Activated T-cell treated with anti-CD3 and anti-CD28 coated beads, Interleukin-2, amount 50 U/mL, for 24 hours (primary cell): ENCODE data around the gene IKZF2.

ENCODE experiments used
- DNase-seq: peaks from one replicate; pipeline ENCODE4 v3.0.0-alpha.2; 2020
- H3K27ac Mint-ChIP-seq: 2 replicates; pipeline ENCODE4 v1.8.0; 2020; ENCODE audit warnings: mild to moderate bottlenecking, mixed read lengths
- H3K27me3 Mint-ChIP-seq: 2 replicates; pipeline ENCODE4 v1.8.0; 2020; ENCODE audit warnings: mixed read lengths
- H3K36me3 Mint-ChIP-seq: 2 replicates; pipeline ENCODE4 v1.8.0; 2020; ENCODE audit warnings: low read depth, mixed read lengths
- H3K4me1 Mint-ChIP-seq: 2 replicates; pipeline ENCODE4 v1.8.0; 2020; ENCODE audit warnings: low read depth, mixed read lengths
- H3K4me3 Mint-ChIP-seq: 2 replicates; pipeline ENCODE4 v1.8.0; 2020; ENCODE audit warnings: mild to moderate bottlenecking, moderate library complexity, mixed read lengths
- H3K9me3 Mint-ChIP-seq: 2 replicates; pipeline ENCODE4 v1.8.0; 2020; ENCODE audit warnings: mixed read lengths

The IKZF2 gene

DNA sequence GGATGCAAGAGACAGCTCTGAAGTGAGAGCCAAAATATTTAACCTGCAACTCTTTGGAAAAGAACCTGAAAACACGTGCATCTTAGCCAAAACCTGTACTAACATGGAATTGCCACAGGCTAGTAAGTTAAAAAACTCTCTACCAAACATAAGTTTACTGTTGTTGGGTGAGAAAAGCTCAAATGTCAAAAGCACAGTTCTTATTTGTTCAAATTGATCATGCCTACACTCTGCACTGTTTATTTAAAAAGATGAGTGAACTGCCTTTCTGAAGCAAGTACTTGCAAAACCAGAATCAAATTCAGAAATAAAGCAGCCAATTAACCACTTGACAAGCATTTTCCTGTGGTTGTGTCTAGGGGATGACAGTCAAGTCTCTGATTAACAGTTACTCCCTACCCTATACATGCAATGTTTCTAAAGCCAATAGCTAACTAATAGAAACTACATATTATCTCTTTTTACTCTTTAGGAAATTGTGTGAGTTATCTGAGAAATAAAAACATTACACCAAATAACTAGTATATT, 5.6 kb downstream of the IKZF2 start:
- Mint-ChIP-seq H3K4me1 (peaks cover 28% of the 10 kb centered on the region), H3K27ac (peak overlapping the region; percentile 69), H3K36me3 (no peaks in the 10 kb centered on the region), H3K4me3 (peak overlapping the region; percentile 67), H3K9me3 (no peaks in the 10 kb centered on the region), H3K27me3 (peaks cover 26% of the 10 kb centered on the region)
- no peak for DNase-seq

DNA sequence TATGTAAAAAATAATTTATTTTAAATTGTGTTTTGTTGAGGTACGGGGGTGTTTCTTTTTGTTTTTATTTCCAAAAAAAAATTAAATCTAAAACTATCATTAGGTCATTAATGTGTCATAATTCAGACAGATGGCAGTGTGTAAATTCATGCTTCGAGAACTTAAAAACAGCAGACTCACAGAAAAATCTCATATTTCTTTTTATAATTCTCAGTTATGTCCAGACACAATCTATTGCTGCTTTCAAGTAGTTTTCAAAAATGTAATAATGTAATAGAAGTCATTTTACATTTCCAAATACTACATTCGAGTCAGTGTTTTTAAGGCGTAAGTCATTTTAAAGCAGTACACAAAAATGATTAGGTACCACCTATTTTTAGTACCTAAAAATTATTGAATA, 14.3 kb downstream of the IKZF2 start:
- H3K4me1 Mint-ChIP-seq: peaks cover 1% of the 10 kb centered on the region

DNA sequence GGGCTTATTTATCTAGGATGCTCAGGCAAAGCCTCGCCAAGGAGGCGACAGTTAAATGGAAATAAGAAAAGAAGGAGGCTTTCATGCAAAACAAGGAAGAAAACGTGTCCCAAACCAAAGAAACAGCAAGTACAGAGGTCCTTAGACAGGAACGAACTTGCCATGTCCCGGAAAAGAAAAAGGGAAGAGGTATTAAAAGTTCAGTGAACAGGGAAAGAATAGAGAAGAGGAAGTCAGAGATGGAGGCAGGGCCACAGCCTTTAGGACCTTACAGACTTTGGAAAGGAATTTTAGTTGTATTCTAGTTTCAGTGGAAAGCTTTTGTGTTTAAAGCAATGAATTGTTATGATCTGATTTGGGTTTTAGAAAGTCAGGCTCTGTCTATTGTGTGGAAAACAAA, 22.1 kb downstream of the IKZF2 start:
- H3K4me1 Mint-ChIP-seq: peaks cover 16% of the 10 kb centered on the region
- no peak for DNase-seq
- no peaks in the 10 kb centered on the region for H3K27me3 Mint-ChIP-seq
- H3K36me3 Mint-ChIP-seq: no peaks in the 10 kb centered on the region
- peak overlapping the region; percentile 34 for H3K27ac Mint-ChIP-seq
- H3K9me3 Mint-ChIP-seq: no peaks in the 10 kb centered on the region
- no peak overlapping the region for H3K4me3 Mint-ChIP-seq

More for the DNA sequence above, 14.3 kb downstream of the IKZF2 start:
- Mint-ChIP-seq H3K36me3 (no peaks in the 10 kb centered on the region), H3K27me3 (no peaks in the 10 kb centered on the region), H3K9me3 (no peaks in the 10 kb centered on the region), H3K27ac (no peak overlapping the region), H3K4me3 (no peak overlapping the region)
- DNase-seq: no peak

DNA sequence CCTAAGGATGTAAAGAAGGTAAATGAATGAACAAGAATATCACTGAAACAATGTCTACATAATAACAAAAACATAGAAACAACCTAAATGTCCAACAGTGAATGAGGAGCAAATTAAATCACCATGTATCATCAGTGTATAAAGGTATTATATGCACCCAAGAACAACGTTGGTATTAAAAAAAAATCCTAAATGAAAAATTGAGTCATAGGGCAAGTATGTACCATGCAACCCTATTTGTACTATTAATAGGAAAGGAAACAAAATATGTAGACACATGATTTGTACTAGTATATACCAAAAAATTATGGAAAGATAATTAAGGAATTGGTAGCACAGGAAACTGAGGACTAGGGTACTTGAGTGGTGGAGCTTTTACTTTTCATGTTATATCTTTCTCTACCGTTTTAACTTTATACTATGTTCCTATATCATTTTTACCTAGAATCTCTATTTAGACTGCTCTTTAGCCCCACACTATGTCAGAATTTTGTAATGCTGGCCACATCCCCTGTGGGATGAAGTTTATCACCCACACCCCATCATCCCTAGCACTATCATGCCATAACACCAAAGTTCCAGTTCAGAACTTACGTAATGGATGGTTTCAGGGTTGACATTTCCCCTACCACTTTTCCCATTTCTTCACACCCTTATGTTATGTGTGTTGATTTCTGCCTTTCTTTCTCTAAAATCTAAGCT, 25.6 kb downstream of the IKZF2 start:
- no peaks in the 10 kb centered on the region for H3K9me3 Mint-ChIP-seq
- H3K36me3 Mint-ChIP-seq: no peaks in the 10 kb centered on the region
- no peaks in the 10 kb centered on the region for H3K27me3 Mint-ChIP-seq
- H3K27ac Mint-ChIP-seq: peak overlapping the region; percentile 53
- no peak for DNase-seq
- H3K4me1 Mint-ChIP-seq: peaks cover 29% of the 10 kb centered on the region
- H3K4me3 Mint-ChIP-seq: no peak overlapping the region

DNA sequence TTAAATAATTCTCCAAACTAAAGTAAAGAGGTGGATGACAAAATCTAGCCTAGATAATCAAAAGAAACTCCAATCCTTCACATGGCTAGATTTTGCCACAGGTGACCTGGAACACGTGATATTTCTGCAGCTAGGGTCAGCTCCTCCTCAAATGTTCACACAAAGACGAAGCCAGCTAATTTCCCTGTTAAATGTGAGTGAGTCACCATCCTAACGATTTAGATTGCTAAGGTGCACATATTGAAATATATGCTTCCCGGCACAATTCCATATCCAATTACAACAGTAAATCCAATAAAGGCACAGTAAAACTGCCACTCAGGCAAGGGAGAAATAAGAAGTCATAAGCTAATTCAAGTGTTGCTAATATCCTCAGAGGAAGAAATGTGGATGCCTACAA, 28.7 kb downstream of the IKZF2 start:
- no peak overlapping the region for H3K4me3 Mint-ChIP-seq
- H3K4me1 Mint-ChIP-seq: peaks cover 50% of the 10 kb centered on the region
- no peaks in the 10 kb centered on the region for H3K36me3 Mint-ChIP-seq
- H3K27ac Mint-ChIP-seq: peak overlapping the region; percentile 9
- no peaks in the 10 kb centered on the region for H3K9me3 Mint-ChIP-seq
- H3K27me3 Mint-ChIP-seq: no peaks in the 10 kb centered on the region
- DNase-seq: no peak

DNA sequence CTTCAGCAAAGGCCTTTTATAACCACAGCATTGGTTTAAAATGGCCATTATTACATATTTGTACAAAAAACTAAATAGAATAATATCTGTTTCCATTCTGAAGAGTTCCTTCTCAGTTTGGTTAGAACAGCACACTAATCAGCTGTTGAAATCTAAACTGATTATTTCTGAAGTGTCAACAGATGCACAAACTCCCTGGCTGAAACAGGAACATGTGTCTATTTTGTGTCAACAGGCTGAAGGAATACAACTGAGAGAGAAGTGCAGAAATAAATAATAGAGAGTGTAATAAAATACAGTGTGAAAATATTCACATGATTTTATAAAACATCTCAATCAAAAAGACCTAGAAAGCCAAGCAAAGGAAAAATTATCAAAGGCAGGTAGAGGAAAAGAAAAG, 29.7 kb downstream of the IKZF2 start:
- H3K27ac Mint-ChIP-seq: no peak overlapping the region
- DNase-seq: no peak
- no peak overlapping the region for H3K4me3 Mint-ChIP-seq
- H3K27me3 Mint-ChIP-seq: no peaks in the 10 kb centered on the region
- no peaks in the 10 kb centered on the region for H3K36me3 Mint-ChIP-seq
- peaks cover 56% of the 10 kb centered on the region for H3K4me1 Mint-ChIP-seq
- H3K9me3 Mint-ChIP-seq: no peaks in the 10 kb centered on the region

DNA sequence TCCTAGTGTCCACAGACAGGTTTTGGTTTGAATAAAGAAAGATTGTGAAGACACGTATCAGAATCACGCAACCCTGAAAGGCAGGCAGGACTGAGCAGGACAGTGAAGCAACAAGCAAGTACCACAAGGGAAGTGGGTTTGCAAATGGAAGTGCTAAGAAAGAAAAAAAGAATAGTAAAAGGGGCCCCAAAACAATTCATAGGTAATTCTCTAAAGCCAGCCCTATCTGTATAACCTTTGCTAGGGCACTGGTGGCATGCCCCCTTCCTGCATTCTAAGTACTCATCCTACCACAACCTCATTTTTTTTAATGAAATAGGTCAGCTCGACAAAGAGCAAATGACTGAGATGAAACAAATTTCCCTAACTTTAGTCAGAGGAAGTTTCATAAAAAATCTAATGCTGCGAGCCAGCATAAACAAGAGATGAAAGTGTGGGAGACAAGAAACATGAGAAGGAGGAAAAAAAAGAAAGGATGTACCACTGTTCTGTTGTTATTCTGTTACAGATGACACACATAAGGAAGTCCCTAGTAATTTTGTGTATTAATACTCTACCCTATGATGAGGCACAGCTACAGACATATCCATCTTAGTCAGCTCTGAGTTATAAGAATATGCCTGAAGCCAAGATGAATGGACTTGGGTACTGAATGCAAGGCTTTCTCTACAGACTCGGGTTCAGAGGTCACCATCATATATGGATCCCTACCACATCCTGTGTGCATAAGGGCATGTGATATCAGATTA, 32.2 kb downstream of the IKZF2 start:
- Mint-ChIP-seq H3K4me1 (peaks cover 49% of the 10 kb centered on the region), H3K27me3 (no peaks in the 10 kb centered on the region), H3K4me3 (peak overlapping the region; percentile 35), H3K9me3 (no peaks in the 10 kb centered on the region), H3K36me3 (no peaks in the 10 kb centered on the region), H3K27ac (peak overlapping the region; percentile 91)
- no peak for DNase-seq

DNA sequence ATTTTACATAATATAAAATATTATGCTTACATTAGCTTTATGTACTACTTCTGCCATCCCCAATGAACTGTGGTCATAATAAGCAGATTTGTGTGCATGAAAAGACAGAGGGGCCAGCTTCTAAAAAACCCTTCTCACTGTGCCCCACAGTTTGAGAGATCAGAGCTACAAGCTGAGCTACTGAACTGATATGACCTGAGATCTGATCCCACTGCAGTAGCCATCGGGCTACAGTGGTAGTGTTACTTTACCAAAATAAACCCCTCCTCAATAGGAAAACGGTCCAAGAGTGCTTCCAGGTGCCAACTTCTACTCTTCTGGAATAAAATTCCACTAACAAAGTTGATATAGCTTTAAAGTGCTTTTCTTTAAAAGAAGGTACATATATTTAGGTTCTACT, 43.1 kb downstream of the IKZF2 start:
- DNase-seq: no peak
- Mint-ChIP-seq H3K27ac (no peak overlapping the region), H3K4me1 (peaks cover 22% of the 10 kb centered on the region), H3K4me3 (no peak overlapping the region), H3K36me3 (no peaks in the 10 kb centered on the region), H3K27me3 (no peaks in the 10 kb centered on the region), H3K9me3 (no peaks in the 10 kb centered on the region)

DNA sequence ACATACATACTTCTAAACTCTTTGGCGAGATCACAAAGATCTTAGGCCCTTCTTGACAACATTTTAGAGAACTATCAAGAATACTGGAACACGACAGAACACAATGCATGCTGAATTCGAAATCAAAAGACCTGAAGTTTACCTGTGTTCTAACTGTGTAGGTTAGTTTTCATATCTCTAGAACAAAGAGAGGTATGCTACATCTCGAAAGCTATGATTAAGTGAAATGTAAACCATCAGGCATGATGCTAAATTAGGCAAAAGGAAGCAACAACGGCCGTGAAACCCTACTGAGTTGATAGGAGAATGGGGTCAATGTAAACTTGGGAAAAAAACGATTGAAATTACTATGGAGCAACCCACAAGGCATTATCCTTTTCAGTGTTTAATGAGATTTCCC, 43.7 kb downstream of the IKZF2 start:
- Mint-ChIP-seq H3K36me3 (no peaks in the 10 kb centered on the region), H3K9me3 (no peaks in the 10 kb centered on the region), H3K4me1 (peaks cover 21% of the 10 kb centered on the region), H3K27ac (peak overlapping the region; percentile 46), H3K4me3 (peak overlapping the region; percentile 24), H3K27me3 (no peaks in the 10 kb centered on the region)
- DNase-seq: no peak

DNA sequence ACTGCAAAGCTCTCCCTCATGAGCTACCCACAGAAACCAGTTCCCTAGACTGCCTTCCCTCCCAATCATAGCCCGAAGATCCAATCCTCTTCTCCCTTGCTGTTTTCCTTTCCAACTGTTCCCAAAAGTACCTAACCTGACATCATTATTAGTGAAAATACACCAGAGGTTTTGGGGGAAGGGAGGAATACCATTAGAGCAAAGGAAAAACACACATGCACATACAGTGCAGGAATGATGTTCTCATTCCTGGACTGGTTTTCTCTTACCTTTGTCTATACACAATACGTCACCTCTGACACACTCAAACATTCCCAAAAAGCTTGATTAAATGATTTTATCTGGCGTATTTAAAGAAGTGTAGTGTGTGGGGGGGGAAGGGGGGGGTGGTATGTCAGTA, 46.2 kb downstream of the IKZF2 start:
- H3K36me3 Mint-ChIP-seq: no peaks in the 10 kb centered on the region
- no peaks in the 10 kb centered on the region for H3K9me3 Mint-ChIP-seq
- peaks cover 32% of the 10 kb centered on the region for H3K4me1 Mint-ChIP-seq
- H3K27ac Mint-ChIP-seq: peak overlapping the region; percentile 2
- H3K27me3 Mint-ChIP-seq: no peaks in the 10 kb centered on the region
- H3K4me3 Mint-ChIP-seq: no peak overlapping the region
- DNase-seq: no peak

DNA sequence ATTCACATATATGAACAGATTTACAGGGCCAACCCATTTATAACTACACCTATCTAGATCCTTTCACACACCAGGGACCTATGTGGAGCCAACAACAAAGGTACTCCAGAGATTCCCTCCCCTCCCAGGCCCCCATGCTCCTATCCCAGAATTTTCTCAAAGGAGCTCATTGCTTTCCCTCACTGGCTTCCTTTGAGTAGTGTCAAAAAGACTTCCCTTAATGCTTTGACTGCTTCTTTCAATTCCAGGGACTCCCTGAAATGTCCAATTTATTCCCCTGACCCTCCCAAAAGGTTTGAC, 46.6 kb downstream of the IKZF2 start:
- H3K27ac Mint-ChIP-seq: peak overlapping the region; percentile 2
- no peaks in the 10 kb centered on the region for H3K27me3 Mint-ChIP-seq
- peaks cover 32% of the 10 kb centered on the region for H3K4me1 Mint-ChIP-seq
- DNase-seq: no peak
- H3K36me3 Mint-ChIP-seq: no peaks in the 10 kb centered on the region
- no peak overlapping the region for H3K4me3 Mint-ChIP-seq
- H3K9me3 Mint-ChIP-seq: no peaks in the 10 kb centered on the region

DNA sequence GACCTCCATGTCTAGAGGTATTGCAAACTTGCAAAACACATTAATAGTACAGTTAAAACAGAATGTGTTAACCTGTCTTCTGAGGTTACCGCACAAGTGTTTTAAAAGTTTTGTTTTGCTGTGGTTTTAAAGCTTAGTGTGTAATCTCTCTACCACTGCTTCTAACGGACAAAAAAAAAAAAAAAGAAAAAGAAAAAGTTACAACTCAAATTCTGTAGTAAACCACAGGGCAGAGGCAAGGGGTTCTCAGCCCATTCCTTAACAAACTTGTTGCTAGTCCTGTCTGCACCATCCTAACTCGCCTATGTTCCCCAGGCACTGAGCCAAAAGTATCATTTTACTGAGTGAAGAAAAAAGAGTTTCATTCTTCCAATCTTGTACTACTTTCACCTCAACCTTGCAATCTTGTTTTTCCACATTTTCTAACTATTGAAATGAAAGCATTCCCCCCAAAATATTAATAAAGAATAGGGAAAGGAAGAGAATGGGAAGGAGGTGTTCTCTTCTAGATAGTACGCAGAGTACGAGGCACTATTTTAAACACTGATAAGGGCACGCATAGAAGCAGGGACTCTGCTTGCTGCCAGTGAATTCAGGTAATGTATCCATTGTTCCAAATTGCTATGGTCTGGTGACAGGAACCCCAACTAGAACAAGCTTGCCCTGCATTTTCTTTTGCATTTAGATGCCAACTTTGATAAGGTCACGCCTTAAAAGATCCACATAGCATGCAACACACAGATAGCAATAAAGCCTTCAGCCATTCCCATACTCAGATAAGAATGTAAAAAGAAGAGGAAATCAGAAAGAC, 47.1 kb downstream of the IKZF2 start:
- H3K27ac Mint-ChIP-seq: peak overlapping the region; percentile 2
- no peaks in the 10 kb centered on the region for H3K27me3 Mint-ChIP-seq
- H3K4me1 Mint-ChIP-seq: peaks cover 34% of the 10 kb centered on the region
- H3K9me3 Mint-ChIP-seq: no peaks in the 10 kb centered on the region
- no peak for DNase-seq
- peak overlapping the region; percentile 63 for H3K4me3 Mint-ChIP-seq
- H3K36me3 Mint-ChIP-seq: no peaks in the 10 kb centered on the region

DNA sequence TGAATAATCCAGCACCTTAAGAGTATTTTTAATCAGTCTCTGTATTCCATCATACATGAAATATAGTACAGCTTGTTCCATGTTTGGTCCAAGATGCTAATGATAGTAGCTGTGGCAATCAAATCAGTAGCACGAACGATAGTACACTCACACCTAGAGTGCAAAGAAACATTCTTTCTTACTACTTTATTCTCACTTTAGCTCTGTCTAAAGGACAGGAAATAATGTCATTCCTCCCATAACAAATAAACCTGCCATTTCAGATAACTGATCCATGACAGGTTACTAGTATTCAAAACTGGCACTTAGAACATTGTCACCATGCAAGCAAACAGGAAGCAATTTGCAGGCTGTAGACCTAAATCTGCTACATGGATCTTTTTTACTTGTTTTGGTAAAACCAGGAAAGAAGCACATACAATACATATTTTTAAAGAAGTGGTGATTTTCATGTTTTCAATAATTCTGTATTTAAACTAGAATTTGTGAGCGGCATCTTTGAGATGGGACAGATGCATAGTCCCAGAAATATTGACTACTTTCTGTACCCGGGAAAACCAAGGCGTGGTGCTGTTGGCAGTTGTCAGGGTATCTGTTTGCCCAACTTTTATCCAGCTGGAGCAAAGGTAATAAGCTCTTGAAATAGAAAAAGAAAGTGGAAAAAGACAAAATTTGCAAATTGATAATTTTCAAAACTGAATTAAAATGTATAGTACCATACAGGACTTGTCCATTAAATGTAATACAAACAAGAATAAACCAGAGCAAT, 49.5 kb downstream of the IKZF2 start:
- H3K4me3 Mint-ChIP-seq: peak overlapping the region; percentile 3
- H3K27me3 Mint-ChIP-seq: no peaks in the 10 kb centered on the region
- peaks cover 28% of the 10 kb centered on the region for H3K4me1 Mint-ChIP-seq
- no peaks in the 10 kb centered on the region for H3K36me3 Mint-ChIP-seq
- no peaks in the 10 kb centered on the region for H3K9me3 Mint-ChIP-seq
- no peak for DNase-seq
- H3K27ac Mint-ChIP-seq: peak overlapping the region; percentile 67

DNA sequence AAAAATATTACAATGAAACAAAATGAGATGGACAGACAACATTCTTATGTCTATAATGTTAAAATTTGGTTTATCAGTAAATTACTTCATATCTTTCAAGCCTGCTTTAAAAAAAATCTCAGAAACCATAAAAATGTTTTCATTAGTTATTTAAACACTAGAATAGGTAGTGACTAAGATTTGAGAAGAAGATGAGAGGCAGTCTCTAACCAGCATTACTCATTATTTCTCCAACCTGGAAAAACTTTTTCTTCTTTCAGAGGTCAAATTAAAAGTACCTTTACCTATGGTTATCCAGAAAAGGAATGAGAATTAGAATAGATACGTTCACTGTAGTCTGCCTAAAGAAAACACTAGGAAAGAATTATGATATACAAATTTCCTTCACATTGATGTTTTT, 50.3 kb downstream of the IKZF2 start:
- H3K4me1 Mint-ChIP-seq: peaks cover 28% of the 10 kb centered on the region
- peak overlapping the region; percentile 83 for H3K27ac Mint-ChIP-seq
- H3K27me3 Mint-ChIP-seq: no peaks in the 10 kb centered on the region
- DNase-seq: no peak
- H3K36me3 Mint-ChIP-seq: no peaks in the 10 kb centered on the region
- H3K4me3 Mint-ChIP-seq: no peak overlapping the region
- H3K9me3 Mint-ChIP-seq: no peaks in the 10 kb centered on the region
